GM21526 (cell line): ENCODE results near the gene GNAZ.

Experiments
- ATAC-seq: cut with Tn5 transposase; IDR thresholded peaks from one replicate; pipeline ENCODE4 v1.9.1; 2021; ENCODE audit warnings: moderate library complexity; ENCODE audit not compliant: unreplicated experiment, low FRiP score

GNAZ gene

DNA sequence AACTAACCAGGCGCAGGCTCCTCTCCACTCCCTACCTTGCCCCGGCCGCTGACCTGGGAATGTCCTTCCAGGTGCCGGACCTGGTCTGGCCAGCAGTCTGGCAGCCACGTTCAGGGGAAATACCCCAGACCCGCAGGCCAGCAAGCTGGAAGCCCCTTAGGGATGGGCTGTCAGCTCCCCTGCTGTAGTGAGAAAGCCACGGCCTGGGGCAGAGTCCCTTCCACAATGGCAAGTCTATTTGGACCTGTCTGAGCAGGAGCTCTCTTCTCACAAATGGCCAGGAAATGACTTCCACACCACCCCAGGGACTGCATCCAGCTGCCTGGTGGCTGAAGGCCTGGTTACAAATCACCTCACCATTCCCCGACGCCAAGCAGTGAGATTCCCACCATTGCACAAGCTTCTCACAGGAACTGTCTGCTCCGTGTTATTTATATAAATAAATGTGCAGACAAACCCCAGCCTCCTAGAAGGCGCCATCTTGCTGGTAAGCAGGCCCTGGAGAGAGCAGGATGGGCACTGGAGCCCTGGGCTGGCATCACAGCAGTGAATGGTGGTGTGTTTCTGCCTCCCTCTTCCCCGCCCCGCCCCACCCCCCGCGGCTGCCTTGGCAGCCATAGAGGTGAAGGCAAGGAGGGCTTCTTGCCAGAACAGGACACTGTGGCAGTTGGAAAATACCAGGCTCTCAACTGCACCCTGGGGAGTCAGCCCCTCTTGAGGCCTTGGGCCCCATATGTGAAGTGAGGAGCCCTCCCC lies 47.8 kb downstream of the GNAZ start:
- ATAC-seq: no peak

DNA sequence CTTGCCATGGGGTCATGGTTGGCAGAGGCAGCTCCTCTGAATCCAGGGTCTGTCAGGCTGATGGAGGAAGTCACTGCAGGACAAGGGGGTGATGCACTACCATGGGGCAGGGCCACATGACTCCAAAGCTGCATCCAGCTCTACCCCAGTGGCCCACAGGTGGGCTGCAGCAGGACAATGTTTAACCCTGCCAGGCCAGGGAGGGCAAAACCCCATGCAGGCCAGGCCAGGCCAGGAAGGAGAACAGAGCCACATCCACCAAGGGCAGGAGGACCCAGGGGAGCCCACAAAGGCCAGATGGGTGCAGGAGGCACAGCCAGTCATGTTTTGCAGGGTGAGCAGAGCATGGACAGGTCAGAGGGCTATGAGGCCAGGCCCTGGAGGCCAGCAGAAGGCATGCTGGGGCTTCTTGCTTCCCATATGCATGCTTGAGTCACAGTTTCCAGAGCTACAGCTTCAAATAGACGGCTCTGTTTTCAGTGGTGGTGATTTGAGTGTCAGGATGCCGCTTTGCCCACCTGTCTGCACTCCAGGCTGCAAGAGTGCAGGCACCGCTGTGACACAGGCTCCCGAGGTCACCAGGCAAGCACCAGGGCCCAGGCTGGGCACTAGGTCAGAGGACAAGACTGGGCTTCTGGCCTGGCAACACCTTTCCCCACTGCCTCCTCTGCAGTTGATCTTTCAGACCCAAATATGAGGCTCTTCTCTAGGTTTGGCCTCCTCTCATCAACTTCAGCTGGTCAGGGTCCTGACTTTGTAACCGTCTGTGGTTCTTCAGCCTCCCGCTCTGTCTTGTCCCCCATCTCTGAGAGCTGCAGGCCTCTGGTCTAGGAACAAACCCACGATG lies 48.6 kb downstream of the GNAZ start:
- no peak for ATAC-seq

DNA sequence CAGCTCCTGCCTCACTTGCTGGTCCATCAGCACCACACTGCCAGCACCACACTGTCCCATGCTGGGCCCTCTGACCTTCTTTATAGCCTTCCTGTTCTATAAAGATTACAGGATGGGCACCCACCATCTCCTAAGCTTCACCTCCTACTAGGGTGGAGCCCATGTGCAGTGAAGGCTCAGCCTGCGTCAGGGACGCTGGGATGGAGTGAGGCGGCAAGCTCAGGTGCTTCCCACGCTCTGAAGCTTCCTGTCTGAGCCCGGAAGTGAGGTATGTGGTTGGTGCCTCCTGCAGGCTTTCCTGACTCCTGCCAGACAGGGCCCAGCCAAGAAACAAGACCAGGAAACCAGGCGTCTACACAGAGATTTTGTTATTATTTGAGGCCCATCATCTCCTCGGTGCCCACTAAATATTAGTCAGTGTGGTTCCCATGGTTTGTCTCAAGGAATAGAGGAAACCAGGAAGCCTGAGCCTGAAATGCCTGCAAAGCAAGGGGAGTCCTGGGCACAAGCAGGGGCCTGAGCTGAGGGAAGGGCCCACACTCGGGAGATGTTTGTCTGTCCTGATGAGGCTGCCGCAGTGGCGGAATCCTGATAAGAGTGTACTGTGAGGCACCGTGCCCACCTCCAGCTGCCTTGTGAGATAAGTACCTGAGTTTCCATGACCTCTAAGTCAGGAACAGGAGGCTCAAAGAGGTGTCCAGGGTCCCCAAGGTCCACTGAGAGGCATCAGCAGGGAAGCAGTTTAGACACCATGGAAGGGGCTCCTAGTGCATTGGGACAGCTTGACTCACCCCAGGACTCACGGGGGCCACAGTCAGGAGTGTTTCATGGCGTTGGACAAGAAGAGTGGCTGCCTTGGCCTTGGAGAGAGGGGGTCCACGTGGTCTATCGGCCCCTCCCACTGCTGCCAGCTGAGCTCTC lies 49.4 kb downstream of the GNAZ start:
- no peak for ATAC-seq

DNA sequence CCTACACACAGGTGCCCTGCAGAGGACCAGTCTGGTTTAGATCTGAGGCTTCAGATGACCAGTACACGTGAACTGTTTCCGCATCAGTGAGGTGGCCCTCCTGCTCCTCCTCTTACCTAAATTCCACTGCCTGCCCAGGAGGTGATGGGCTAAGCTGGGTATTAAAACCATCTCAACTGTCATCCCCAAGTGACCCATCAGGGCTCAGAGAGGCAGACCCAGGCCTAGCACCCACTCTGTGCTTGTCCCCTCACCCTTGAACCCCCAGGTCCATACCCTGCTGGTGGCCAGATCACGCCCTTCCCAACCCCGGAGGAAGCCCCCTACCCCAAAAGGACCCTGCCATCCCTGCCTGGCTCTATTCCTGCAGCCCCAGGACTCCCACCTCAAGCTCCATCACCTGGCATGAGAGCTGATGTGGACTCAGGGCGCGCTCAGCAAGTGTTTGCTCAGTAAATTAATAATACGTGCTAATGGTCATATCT lies 50.1 kb downstream of the GNAZ start:
- no peak for ATAC-seq

DNA sequence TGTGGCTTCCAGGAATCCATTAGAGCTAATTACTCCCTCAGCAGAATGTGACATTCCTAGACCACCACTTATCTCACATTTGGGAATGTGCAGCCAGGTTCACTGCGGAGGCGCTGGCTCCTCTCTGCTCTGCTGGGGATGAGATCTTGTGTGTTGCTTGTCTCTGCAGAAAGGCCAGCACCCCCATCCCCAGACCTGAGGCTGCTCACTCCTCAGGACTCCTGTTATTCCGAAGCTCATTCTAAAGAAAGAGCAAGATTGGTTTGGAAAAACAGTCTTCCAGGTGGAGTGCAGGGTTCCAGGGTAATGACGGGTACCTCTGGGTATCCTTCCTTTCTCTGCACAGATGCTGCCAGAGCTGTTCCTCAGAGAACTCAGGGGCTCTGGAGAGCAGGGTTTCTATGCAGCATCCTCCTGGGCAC lies 50.7 kb downstream of the GNAZ start:
- ATAC-seq: no peak

DNA sequence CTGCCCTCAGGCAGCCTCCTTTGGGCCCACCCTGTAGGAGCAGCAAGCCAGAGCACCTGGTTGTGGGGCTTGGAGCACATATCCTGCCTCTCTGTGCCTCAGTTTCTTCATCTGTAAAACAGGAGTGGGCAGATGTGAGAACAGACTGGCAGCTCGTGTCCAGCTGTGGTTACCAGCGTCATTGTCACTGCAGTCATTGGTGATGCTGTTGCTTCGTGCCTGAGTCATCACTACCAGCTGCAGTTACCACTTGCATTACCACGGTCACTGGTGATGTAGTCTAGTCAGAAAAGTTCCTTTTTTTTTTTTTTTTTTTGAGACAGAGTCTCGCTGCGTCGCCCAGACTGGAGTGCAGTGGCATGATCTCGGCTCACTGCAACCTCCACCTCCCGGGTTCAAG lies 51.1 kb downstream of the GNAZ start:
- no peak for ATAC-seq

DNA sequence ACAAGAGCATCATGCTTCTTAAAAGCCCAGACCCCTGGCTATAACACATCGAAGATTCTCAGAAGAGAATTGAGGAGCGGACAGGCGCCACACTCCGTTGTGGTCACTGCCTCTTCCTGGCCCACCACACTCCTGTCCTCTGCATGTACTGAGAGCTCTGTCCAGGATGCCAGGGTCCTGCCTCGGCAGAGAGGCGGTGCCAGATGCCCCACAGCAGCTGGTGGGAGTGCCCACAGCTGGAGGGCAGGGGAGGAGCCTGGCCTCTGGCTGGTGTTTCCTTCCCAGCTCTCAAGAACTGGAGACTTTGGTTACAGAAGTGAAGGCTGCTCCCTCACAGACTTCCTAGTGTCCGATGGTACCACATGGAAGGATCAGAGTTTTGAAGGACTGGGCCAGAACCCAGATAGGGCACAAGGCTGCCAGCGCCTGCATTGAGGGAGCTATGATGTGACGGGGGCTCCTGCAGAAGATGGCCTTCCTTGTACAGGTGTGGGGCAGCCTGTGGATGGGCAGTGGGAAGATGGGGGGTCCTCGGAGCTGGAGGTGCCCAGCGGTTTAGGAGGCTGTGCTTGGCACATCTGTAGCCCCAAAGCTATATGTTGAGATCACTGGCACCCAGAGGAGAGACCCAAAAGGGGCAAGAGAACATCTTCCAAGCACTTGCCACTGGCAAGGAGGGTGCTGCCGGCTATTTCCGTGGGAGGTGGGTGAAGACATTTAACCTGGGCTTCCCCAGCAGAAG lies 52.1 kb downstream of the GNAZ start:
- ATAC-seq: no peak

DNA sequence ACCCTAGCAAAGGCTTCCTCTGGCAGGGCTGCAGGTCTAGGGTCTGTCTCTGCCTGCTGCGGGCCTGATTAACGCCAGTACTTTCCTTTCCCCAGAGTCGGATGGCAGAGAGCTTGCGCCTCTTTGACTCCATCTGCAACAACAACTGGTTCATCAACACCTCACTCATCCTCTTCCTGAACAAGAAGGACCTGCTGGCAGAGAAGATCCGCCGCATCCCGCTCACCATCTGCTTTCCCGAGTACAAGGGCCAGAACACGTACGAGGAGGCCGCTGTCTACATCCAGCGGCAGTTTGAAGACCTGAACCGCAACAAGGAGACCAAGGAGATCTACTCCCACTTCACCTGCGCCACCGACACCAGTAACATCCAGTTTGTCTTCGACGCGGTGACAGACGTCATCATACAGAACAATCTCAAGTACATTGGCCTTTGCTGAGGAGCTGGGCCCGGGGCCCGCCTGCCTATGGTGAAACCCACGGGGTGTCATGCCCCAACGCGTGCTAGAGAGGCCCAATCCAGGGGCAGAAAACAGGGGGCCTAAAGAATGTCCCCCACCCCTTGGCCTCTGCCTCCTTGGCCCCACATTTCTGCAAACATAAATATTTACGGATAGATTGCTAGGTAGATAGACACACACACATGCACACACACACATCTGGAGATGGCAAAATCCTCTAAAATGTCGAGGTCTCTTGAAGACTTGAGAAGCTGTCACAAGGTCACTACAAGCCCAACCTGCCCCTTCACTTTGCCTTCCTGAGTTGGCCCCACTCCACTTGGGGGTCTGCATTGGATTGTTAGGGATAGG lies 52.9 kb downstream of the GNAZ start:
- no peak for ATAC-seq

DNA sequence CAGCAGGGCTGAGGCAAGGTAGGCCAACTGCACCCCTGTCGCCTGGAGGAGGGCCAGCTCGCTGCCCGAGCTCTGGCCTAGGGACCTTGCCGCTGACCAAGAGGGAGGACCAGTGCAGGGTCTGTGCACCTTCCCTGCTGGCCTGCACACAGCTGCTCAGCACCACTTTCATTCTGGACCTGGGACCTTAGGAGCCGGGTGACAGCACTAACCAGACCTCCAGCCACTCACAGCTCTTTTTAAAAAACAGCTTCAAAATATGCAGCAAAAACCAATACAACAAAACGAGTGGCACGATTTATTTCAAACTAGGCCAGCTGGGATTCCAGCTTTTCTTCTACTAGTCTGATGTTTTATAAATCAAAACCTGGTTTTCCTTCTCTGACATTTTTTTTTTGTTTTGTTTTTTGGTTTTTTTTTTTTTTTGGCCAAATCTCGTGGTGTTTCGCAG lies 53.5 kb downstream of the GNAZ start:
- ATAC-seq: no peak

DNA sequence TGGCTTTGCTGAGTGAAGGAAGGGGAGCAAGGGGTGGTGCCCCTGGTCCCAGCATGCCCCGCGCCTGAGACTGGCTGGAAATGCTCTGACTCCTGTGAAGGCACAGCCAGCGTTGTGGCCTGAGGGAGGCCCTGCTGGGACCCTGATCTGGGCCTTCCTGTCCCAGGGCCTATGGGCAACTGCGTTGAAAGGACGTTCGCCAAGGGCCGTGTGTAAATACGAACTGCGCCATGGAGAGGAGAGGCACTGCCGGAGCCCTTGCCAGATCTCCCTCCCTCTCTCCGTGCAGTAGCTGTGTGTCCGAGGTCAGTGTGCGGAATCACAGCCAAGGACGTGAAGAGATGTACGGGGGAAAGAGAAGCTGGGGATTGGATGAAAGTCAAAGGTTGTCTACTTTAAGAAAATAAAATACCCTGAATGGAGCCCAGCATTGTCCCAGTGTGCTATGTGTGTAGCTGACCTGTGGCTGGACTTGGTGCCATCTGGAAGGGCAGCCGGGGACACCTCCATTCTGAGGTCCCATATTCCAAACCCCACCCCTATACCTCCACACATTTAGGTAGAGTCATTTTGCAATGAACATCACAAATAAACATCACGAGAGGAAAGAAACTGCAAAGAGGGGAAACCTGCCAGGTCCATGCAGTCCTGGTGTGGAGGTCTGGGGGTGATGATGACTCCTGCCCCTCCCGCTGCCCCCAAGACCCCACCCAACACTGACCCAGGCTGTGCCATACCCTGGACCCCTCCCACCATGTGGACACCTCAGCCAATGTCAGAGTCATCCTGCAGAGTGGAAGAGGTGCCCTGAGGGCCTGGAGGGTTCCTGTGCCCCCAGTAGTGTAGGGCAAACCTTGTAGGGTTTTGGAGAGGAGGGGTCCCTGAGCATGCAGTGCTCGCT lies 54.5 kb downstream of the GNAZ start:
- no peak for ATAC-seq

DNA sequence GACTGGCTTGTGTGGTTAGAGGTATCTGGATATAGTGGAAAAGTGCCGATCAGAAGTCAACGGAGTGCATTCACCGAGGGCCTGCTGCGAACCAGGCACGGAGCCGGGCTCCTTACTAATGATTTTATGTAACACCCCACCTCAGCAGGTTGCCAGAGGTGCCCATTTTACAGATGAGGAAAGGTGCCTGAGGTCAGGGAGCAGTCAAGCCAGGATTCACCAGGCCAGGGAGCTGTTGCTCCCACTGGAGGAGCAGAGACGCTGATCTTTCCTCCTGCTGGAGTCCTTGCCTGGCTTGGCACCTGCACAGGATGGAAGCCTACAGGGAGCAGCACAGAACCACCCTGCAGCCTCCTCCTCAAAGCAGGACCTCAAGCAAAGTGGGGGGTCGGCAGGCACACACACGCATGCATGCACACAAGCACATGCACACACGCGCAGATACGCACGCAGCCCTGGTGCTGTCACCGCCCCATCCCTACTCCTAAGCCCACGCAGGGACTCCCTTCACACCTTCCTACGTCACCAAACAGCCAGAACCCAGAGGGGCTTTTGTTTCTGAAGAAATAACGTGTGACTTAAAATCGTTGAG lies 55.3 kb downstream of the GNAZ start:
- no peak for ATAC-seq

DNA sequence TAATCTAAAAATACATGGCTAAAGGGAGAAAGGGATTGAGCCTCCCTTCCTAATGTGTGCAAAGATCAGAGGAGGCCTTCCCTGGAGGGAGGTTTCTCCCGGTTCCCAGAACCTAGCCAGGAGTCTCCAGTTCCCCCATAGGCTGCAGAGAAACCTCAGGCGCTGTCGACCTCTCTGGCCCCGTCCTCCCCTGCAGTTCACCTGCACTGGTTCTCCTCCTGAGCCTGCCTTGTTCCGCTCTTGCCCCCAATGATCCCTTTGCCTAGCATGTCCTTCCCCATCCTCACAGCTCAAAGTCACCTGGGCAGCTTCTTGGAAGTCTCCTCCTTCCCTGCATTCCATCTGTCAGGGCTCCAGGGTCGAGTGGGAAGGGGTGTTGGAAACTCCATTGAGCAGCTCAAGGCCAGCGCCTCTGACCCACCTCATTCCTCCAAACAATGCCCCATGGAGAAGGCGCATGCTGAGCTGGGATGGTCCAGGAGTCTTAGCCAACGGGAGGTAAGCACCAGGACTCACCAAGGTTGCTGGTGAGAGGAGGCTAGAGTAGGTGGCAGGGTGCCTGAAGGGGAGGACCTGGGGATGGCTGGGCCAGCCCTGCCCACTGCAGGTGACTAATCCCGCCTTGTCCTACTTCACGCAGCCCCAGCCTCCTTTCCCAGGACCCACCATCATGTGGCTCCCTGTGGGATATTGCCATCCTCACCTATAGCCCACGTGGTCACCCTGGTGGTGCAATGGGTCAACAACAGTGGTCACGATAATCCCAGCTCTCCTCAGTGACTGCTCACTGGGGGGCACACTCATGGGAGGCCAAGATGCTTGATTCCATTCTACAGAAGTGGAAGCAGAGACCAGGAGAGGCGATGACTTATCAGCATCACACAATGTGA lies 56.1 kb downstream of the GNAZ start:
- ATAC-seq: no peak

DNA sequence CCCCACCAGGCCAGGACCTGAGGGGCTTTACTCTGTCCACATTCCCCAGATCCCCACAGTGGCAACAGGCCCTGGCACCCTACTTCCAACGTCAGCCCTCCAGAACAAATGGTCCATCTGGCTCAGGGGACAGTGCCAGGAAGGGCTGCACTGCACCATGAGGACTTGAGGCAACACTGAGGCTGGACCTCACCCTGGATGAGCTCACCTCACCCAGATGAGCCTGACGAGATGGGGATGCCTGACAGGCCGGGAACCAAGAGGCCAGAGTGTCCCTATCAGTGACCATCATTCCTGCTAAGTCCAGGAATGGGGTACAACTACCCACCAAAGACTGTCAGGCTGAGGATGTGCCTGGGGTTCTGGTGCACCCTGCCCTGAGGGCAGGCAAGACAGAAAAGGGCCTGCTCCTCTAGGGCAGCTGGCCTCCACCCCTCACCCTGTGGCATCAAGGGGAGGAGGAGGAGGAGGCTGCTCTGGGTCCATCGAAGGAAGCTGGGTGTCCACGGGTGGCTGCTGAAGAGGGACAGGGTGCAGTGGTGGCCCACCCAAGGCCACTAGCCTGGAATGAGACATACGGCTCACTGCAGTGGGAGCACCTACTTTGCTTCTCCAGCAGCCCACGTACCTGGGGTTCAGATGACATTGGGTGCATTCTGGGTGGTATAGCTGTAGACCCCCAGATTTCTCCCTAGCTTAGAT lies 56.9 kb downstream of the GNAZ start:
- no peak for ATAC-seq

DNA sequence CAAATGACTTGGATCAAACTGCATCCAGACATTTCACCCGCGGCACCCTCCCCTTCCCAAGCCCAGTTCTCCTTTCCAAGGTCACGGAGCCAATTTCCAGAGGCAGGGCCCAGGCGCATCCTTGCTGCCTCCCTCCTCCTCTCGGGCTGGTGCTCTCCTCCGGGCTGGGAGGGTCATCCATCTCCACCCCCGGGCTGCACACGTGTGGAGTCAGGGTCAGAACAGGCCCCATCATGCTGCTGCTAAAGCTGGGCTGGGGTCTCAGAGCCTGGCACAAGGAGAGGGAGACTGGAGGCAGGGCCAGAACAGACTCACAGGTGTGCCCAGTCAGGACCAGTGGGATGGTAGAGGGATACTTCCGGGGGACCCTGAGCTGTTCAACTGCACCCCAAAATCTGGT lies 57.5 kb downstream of the GNAZ start:
- ATAC-seq: no peak

DNA sequence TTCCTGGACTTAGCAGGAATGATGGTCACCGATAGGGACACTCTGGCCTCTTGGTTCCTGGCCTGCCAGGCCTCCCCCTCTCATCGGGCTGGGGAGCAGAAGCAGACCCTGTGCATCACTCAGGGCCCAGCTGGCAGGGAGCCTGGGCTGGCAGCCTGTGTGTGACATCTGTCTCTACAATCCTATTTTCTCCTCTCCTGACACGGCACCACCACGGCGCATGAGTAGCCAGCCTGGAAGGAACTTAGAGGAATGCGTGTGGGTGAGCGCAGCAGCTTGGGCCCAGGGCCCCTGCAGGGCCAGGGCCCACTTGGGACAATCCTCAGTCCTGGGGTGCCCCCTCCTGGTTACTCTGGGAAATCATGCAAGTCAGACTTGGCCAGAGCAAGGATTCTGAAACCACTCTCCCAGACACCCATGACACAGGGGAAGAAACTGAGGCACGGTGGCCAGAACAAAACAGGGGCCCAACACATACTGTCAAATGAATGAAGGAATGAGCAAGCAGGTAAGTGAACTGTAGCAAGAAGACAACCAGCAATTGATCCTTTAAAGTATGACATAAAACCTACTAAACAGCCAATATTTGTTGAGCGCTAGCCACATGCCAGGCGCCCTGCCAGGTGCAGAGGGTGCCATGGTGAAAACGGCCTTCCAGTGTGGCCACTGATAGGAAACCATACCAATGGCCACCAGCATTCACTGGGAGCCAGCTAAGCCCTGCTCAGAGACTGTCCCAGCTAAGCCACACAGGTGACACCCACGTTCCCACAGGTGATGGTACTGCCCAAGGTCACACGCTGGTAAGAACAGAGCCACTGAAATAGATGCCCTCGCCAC lies 58.2 kb downstream of the GNAZ start:
- ATAC-seq: no peak
